Ishikawa (cell line): ENCODE measurements around the gene SATB2.

Experiments
- CEBPB ChIP-seq: IDR thresholded peaks from 2 replicates; pipeline ENCODE4 v1.6.1; 2012
- CREB1 ChIP-seq: IDR thresholded peaks from 2 replicates; pipeline ENCODE4 v1.6.1; 2012; ENCODE audit warnings: low read depth
- EGR1 ChIP-seq: IDR thresholded peaks from 2 replicates; pipeline ENCODE4 v1.6.1; 2012
- EP300 ChIP-seq: IDR thresholded peaks from 2 replicates; pipeline ENCODE4 v1.6.1; 2012; ENCODE audit warnings: borderline replicate concordance
- FOXM1 ChIP-seq: IDR thresholded peaks from 2 replicates; pipeline ENCODE4 v1.6.1; 2012; ENCODE audit warnings: low read depth, borderline replicate concordance
- MAX ChIP-seq: IDR thresholded peaks from 2 replicates; pipeline ENCODE4 v1.6.1; 2012
- NFIC ChIP-seq: IDR thresholded peaks from 2 replicates; pipeline ENCODE4 v1.6.1; 2012
- RAD21 ChIP-seq: IDR thresholded peaks from 2 replicates; pipeline ENCODE4 v1.6.1; 2012; ENCODE audit warnings: low read depth
- REST ChIP-seq: IDR thresholded peaks from 2 replicates; pipeline ENCODE4 v1.6.1; 2012; ENCODE audit warnings: low read depth, mild to moderate bottlenecking
- TAF1 ChIP-seq: IDR thresholded peaks from 2 replicates; pipeline ENCODE4 v1.6.1; 2012; ENCODE audit warnings: low read depth, mild to moderate bottlenecking
- TCF12 ChIP-seq: IDR thresholded peaks from 2 replicates; pipeline ENCODE4 v1.6.1; 2012; ENCODE audit warnings: low read depth
- TEAD4 ChIP-seq: IDR thresholded peaks from 2 replicates; pipeline ENCODE4 v1.6.1; 2012
- USF1 ChIP-seq: IDR thresholded peaks from 2 replicates; pipeline ENCODE4 v1.6.1; 2012
- YY1 ChIP-seq: IDR thresholded peaks from 2 replicates; pipeline ENCODE4 v1.6.1; 2012; ENCODE audit warnings: low read depth
- ZBTB7A ChIP-seq: IDR thresholded peaks from 2 replicates; pipeline ENCODE4 v1.6.1; 2012; ENCODE audit warnings: low read depth

Gene SATB2

GRCh38 chr2:199462956-199463692 is 5.4 kb upstream of the SATB2 start:
- TF ChIP-seq RAD21, result peak; percentile 8; the same call in 1 of the 2 replicates
- TF ChIP-seq EP300, result no peak

GRCh38 chr2:199462347-199462955 is 4.7 kb upstream of the SATB2 start:
- TF ChIP-seq RAD21 (no peak), FOXM1 (no peak), EGR1 (no peak), YY1 (no peak), MAX (no peak), CEBPB (no peak), TAF1 (no peak)

- TF ChIP-seq FOXM1 (no peak), TEAD4 (no peak), TAF1 (no peak), CREB1 (no peak), EGR1 (no peak), MAX (no peak), NFIC (no peak), RAD21 (no peak), TCF12 (no peak), CEBPB (no peak)
Observed at GRCh38 chr2:199461711-199462346, 4.1 kb upstream of the SATB2 start.

GRCh38 chr2:199460846-199461710 is 3.3 kb upstream of the SATB2 start:
- TF ChIP-seq REST, result no peak

GRCh38 chr2:199460101-199460671 is 2.4 kb upstream of the SATB2 start:
- TF ChIP-seq RAD21, result no peak
- no peak for TF ChIP-seq EP300
- TF ChIP-seq EGR1, result no peak

- TF ChIP-seq TCF12 (peak; percentile 29; the same call in 1 of the 2 replicates), ZBTB7A (0 out of 2 replicates have a peak, but pooled peaks have one; percentile 60), EP300 (0 out of 2 replicates have a peak, but pooled peaks have one; percentile 16), MAX (peak; percentile 79; the same call in 1 of the 2 replicates), USF1 (peak; percentile 70; the same call in 1 of the 2 replicates), YY1 (no peak)
Observed at GRCh38 chr2:199459286-199460100, 1.8 kb upstream of the SATB2 start.

- TF ChIP-seq YY1 (no peak), TCF12 (no peak), FOXM1 (no peak), TAF1 (no peak), REST (no peak), CREB1 (no peak), MAX (peak; percentile 10), USF1 (no peak)
Observed at GRCh38 chr2:199458806-199459285, 1.1 kb upstream of the SATB2 start.
